Aortic smooth muscle cell (primary cell): ENCODE results near the gene ARFGAP1. TPM values are rescaled to one million over a fixed set of nuclear protein-coding genes. Genes with fewer than 3 reads are reported as not detected.

Experiments used
- total RNA-seq: library from RNA; depleted of rRNA; stranded (reverse); fragments of >200 nt; gene quantifications from 2 replicates; pipeline ENCODE4 v1.2.3, GENCODE V29; 2014

ARFGAP1 gene
- 62.0 and 62.5 TPM in 2 replicates for total RNA-seq

DNA sequence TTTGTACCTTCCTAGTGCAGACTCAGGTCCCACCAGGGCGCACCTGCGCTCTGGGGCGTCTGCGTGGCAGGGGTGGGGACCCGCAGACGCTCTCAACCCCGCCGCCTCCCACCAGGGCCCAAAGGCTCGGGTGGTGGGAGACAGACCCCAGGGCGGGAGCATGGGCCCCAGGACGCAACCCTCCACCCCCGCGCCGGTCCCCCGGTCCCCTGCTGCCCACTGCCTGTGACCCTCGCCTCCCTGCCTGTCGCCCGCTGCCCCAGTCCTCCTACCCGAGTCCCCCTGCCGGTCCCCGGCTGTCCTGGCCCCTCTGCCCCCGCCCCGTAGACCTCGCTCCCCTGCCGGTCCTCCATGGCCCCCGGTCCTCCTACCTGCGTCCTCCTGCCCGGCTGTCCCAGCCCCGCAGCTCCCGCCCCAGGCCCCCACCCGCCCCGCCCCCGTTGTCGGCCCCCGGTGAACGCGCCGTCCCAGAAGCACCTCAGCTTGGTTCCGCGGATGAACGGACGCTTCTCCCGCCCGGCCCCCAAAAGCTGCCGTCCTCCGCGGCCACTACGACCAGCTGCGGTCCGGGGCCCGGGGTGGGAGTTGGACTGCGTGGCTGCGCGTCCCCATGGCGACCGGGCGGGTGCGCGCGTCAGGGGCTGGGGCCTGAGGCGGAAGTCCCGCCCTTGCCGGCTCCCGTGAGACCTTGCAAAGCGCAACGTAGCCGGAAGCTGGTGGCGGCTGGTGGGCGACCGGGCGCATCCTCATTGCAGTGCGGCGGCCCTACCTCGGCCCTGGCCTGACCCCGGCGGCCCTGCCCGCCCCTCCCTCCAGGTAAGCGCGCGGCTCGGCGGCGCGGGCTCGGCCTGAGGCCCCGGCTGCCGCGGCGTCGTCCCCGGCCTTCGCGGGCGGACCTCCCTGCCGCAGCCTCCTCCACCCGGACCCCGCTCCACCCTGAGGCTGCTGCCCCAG is at the start of gene ARFGAP1:
Gene ARFGAP1 (plus strand): TSS at position 709 of the 954 bp plus-strand sequence. CDS start 2,768 bp downstream, outside the sequence.

DNA sequence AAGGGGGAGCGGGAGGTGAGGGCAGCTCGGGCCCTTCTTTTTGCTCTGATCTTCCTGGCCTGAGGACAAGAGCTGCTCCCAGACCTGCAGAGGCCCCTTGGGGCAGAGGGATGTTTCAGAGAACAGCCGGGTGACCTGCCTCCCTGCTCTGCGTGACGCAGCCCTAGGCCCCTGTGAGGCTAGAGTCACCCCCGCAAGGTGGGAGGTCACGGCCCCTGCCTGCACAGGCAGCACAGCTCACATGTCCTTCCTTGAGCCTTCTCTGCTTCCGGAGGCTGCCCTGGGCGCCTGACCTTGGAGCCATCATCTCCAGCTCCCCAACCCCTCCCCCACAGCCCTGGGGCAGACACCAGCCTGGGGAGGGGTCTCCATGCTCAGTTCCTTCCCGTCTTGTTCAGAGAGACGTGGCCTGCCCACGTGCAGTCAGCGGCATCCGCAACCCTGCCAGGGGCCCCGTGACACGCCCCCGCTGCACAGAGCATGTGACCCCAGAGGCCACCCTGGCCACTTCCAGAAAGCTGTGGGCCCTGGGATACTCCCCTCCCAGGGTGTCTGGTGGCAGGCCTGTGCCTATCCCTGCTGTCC is 37.1 kb upstream of the ARFGAP1 start, which contains the start of gene BIRC7:
Gene BIRC7 (plus strand): TSS at position 507 of the 585 bp plus-strand sequence. CDS start 192 bp downstream, outside the sequence.

DNA sequence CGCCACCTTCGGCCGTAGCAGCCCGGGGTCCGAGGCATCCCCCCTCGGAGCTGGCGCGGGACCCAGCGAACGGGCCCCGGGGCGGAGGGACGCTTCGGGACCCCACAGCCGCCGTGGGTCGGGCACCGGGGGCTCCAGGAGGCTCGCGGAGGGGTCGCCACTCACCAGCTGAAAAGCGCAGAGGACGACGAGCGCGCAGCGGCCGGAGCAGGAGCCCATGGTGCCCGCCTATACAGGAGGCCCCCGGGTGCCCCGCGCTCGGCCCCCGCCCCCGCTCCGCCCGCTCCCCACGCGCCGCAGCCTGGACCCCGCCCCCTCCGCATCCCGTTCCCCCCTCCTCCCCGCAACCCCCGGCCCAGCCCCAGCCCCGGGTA is 18.4 kb upstream of the ARFGAP1 start, which contains the start of gene NKAIN4:
Gene NKAIN4 (minus strand): TSS at position 232 of the 374 bp plus-strand sequence. CDS start 13 bp downstream, at position 219.

DNA sequence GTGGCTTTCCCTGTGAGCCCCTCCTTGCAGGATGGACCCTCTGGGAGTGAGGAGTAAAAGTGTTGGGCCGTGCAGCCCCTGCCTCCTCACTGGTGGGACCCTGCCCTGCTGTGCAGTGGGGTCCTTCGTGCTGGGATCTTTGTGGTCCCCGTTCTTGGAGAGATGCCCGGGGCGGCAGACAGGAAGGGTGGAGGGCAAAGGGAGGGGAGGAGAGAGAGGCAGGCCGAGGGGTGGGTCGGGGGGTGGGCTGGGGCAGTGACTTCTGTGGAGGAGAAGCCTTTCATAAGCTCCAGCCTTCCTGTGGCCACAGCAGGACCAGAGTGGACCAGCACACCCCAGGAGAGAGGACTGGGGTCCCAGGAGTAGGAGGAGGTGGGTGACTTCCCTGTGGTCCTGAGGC is 20.3 kb downstream of the ARFGAP1 start, which contains the start of gene COL20A1:
Gene COL20A1 (plus strand): TSS at position 283 of the 400 bp plus-strand sequence. CDS start 1,922 bp downstream, outside the sequence.

Other genes with a start within 250 kb of the ARFGAP1 start
- 17.2 and 18.2 TPM in 2 replicates for gene YTHDF1, start 56.7 kb upstream of the ARFGAP1 start, total RNA-seq
- 0.06 and 0.40 TPM in 2 replicates for gene BIRC7, start 36.9 kb upstream of the ARFGAP1 start, total RNA-seq
- not detected in 2 replicates for gene NKAIN4, start 18.4 kb upstream of the ARFGAP1 start, total RNA-seq
- not detected in 2 replicates for gene COL20A1, start 20.4 kb downstream of the ARFGAP1 start, total RNA-seq
- gene CHRNA4, start 88.5 kb downstream of the ARFGAP1 start, total RNA-seq = not detected in 2 replicates
- gene KCNQ2, start 199.8 kb downstream of the ARFGAP1 start, total RNA-seq = not detected in 2 replicates
- gene EEF1A2, start 226.3 kb downstream of the ARFGAP1 start, total RNA-seq = 0.06 and 0.13 TPM in 2 replicates
- 31.3 and 33.0 TPM in 2 replicates for gene PPDPF, start 248.0 kb downstream of the ARFGAP1 start, total RNA-seq